Testis (tissue), 3 donors: ENCODE data around the gene SRPK1. TPM values are rescaled to one million over a fixed set of nuclear protein-coding genes. Genes with fewer than 3 reads are reported as not detected.
A peak's percentile ranks its signal among the peaks of the same experiment; 100 is the strongest.
"Not testable (repeated sequence)": the region's sequence is repeated elsewhere in the genome, so short reads cannot be mapped to it uniquely, and the experiment has no call there.

Experiments used
- DNase-seq: peaks from one replicate; pipeline ENCODE4 v3.0.0-alpha.2; 2019
- H3K27ac ChIP-seq, 2 donors: fragments of 200-600 bp; sonication (generic); one replicate each; pipeline ENCODE4 v1.5.1; 2019
- H3K27me3 ChIP-seq: fragments of 200-600 bp; sonication (generic); one replicate; pipeline ENCODE4 v1.5.1; 2019
- H3K36me3 ChIP-seq: fragments of 200-600 bp; sonication (generic); one replicate; pipeline ENCODE4 v1.5.1; 2017; ENCODE audit warnings: low read depth; ENCODE audit errors: missing control alignments
- H3K4me1 ChIP-seq: fragments of 200-600 bp; sonication (generic); one replicate; pipeline ENCODE4 v1.5.1; 2019
- H3K4me3 ChIP-seq, 2 donors: fragments of 200-600 bp; sonication (generic); one replicate each; pipeline ENCODE4 v1.5.1; 2017 to 2019
- H3K9me3 ChIP-seq: fragments of 200-600 bp; sonication (generic); one replicate; pipeline ENCODE4 v1.5.1; 2017
- POLR2A ChIP-seq: fragments of 450-650 bp; IDR thresholded peaks from one replicate; pipeline ENCODE4 v1.6.1; 2017; ENCODE audit warnings: antibody characterized with exemption, mild to moderate bottlenecking, moderate library complexity
- WGBS, 2 donors: methylation state at CpG; one replicate each; pipeline ENCODE4 v1.1.5; 2018; 5-methylcytosine and 5-hydroxymethylcytosine counted together
- intact Hi-C: fragments of 100-400 bp; cut with DNase I; formaldehyde crosslinking; loops from one replicate; pipeline ENCODE4 v1.15.1; 2023; ENCODE audit warnings: low total_unique reads
- polyA plus RNA-seq: library from polyadenylated mRNA; stranded (reverse); fragments of 350-450 nt; fragmentation: Illumina TruSeq; extraction: RNeasy Lipid Tissue Mini Kit (QIAGEN cat#74804); gene quantifications from one replicate; pipeline ENCODE4 v1.2.3, GENCODE V29; 2014; ENCODE audit warnings: low read depth, low replicate concordance; ENCODE audit not compliant: insufficient read depth
- total RNA-seq, 2 donors: library from RNA; depleted of rRNA; stranded (reverse); fragments of >200 nt; gene quantifications; one replicate each; pipeline ENCODE4 v1.2.3, GENCODE V29; 2016
- TF ChIP-seq, protein P1 (sequence below), 3 experiments: fragments of 450-650 bp in 2 of 3; fragments of 200-600 bp in 1 of 3; sonication (generic) in 1 of 3; IDR thresholded peaks; one replicate each; pipeline ENCODE4 v1.5.1; 2016 to 2019; ENCODE audit warnings: antibody characterized with exemption in 3 of 3, mild to moderate bottlenecking in 2 of 3, moderate library complexity in 1 of 3

Gene SRPK1
- total and polyA plus RNA-seq, 3 donors from 2014 or later = 77.3 to 86.3 (median 84.6) TPM

DNA sequence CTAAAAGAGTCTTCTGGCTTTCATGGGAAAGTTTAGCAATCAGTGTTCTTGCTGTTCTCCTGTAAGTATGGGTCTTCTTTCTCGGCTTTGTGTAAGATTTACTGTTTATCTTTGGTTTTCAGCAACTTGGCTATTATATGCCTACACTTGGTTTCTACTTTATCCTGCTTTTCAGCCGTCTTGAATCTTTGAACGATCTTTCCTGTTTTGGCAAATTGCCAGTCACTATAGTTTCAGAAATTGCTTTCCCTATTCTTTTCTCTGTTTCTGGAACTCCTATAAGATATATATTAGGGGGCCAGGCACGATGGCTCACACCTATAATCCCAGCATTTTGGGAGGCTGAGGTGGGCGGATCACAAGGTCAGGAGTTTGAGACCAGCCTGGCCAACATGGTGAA lies 14.6 kb upstream of the SRPK1 start:
- no peaks in the 10 kb centered on the region for H3K4me1 ChIP-seq
- intact Hi-C loops = no loop called here
- DNase-seq = no peak
- whole genome bisulfite sequencing, 2 donors = 73% methylated on average over 5 of the region's 5 CpGs
- no peaks in the 10 kb centered on the region for H3K27me3 ChIP-seq
- H3K4me3 ChIP-seq = no peak overlapping the region
- H3K9me3 ChIP-seq = no peaks in the 10 kb centered on the region
- no peak overlapping the region for H3K27ac ChIP-seq
- TF ChIP-seq, protein P1, sequence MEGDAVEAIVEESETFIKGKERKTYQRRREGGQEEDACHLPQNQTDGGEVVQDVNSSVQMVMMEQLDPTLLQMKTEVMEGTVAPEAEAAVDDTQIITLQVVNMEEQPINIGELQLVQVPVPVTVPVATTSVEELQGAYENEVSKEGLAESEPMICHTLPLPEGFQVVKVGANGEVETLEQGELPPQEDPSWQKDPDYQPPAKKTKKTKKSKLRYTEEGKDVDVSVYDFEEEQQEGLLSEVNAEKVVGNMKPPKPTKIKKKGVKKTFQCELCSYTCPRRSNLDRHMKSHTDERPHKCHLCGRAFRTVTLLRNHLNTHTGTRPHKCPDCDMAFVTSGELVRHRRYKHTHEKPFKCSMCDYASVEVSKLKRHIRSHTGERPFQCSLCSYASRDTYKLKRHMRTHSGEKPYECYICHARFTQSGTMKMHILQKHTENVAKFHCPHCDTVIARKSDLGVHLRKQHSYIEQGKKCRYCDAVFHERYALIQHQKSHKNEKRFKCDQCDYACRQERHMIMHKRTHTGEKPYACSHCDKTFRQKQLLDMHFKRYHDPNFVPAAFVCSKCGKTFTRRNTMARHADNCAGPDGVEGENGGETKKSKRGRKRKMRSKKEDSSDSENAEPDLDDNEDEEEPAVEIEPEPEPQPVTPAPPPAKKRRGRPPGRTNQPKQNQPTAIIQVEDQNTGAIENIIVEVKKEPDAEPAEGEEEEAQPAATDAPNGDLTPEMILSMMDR (IDR thresholded peaks at IDR 0.05) = no peak
- no peak for TF ChIP-seq POLR2A
- H3K36me3 ChIP-seq = no peaks in the 10 kb centered on the region

DNA sequence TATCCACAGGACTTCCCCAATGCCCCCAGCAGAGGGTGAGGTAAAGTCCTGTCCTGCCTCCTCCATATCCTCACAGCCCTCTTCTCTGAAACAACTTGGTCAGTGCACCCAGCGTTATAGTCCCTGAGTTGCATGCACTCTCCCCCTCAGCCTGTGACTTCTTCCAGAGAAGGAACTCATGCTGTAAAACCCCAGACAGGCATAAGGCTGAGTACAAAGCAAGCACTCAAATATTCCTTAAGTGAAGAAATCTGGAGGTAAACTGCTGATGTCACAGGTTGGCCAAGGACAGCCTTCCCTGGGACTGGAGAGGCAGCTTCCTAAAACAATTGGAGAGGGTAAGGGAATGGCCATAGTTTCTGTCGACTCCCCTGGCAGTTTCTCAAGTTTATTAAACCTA lies 12.9 kb upstream of the SRPK1 start:
- TF ChIP-seq, protein P1 (IDR thresholded peaks at IDR 0.05) = no peak
- TF ChIP-seq POLR2A = no peak
- Histone ChIP-seq H3K27me3 (no peaks in the 10 kb centered on the region), H3K9me3 (no peaks in the 10 kb centered on the region), H3K36me3 (no peaks in the 10 kb centered on the region), H3K27ac (no peak overlapping the region), H3K4me1 (no peaks in the 10 kb centered on the region), H3K4me3 (no peak overlapping the region)
- no peak for DNase-seq
- 54 to 58% methylated on average over 2 of the region's 2 CpGs for WGBS, 2 donors
- intact Hi-C loops = no loop called here

DNA sequence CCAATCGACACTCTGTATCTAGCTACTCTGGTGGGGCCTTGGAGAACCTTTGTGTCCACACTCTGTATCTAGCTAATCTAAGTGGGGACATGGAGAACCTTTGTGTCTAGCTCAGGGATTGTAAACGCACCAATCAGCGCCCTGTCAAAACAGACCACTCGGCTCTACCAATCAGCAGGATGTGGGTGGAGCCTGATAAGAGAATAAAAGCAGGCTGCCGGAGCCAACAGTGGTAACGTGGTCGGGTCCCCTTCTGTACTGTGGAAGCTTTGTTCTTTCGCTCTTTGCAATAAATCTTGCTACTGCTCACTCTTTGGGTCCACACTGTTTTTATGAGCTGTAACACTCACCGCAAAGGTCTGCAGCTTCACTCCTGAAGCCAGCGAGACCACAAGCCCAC lies 11.0 kb upstream of the SRPK1 start:
- 51 to 62% methylated on average over 9 to 10 of the region's 10 CpGs for WGBS, 2 donors
- peak overlapping the region in 1 of 2 donors; percentile 38 for H3K4me3 ChIP-seq
- H3K27me3 ChIP-seq, intact Hi-C loops, H3K9me3 ChIP-seq, H3K27ac ChIP-seq, H3K4me1 ChIP-seq, H3K36me3 ChIP-seq: not testable (repeated sequence)
- peak; percentile 50 for DNase-seq

- DNase-seq = no peak
- H3K4me1 ChIP-seq = no peaks in the 10 kb centered on the region
- intact Hi-C loops = no loop called here
- no peaks in the 10 kb centered on the region for H3K9me3 ChIP-seq
- H3K36me3 ChIP-seq = no peaks in the 10 kb centered on the region
- WGBS, 2 donors = 75 to 78% methylated on average over 9 to 30 of the region's 30 CpGs
- H3K4me3 ChIP-seq = peak overlapping the region; percentile 9 to 47
- H3K27me3 ChIP-seq = no peaks in the 10 kb centered on the region
- TF ChIP-seq, protein P1 (IDR thresholded peaks at IDR 0.05) = no peak
- no peak for TF ChIP-seq POLR2A
- H3K27ac ChIP-seq = no peak overlapping the region
These were observed 10.2 kb upstream of the SRPK1 start for GRCh38 chr6:35931120-35931561.

- H3K27ac ChIP-seq = no peak overlapping the region
- no peaks in the 10 kb centered on the region for H3K27me3 ChIP-seq
- H3K36me3 ChIP-seq = no peaks in the 10 kb centered on the region
- no peaks in the 10 kb centered on the region for H3K4me1 ChIP-seq
- TF ChIP-seq, protein P1 (IDR thresholded peaks at IDR 0.05) = no peak
- TF ChIP-seq POLR2A = no peak
- no peak overlapping the region for H3K4me3 ChIP-seq
- intact Hi-C loops = no loop called here
- no peaks in the 10 kb centered on the region for H3K9me3 ChIP-seq
- 83 to 93% methylated on average over 1 of the region's 1 CpG for WGBS, 2 donors
- DNase-seq = no peak
These were observed 8.7 kb upstream of the SRPK1 start for GRCh38 chr6:35929601-35930000.
